GM19372 (cell line): ENCODE data around the gene LARP4.
"Not testable (repeated sequence)": the region's sequence is repeated elsewhere in the genome, so short reads cannot be mapped to it uniquely, and the experiment has no call there.

ENCODE experiments used
- ATAC-seq: cut with Tn5 transposase; IDR thresholded peaks from one replicate; pipeline ENCODE4 v1.9.1; 2021; ENCODE audit warnings: mild to moderate bottlenecking, low read depth, moderate library complexity; ENCODE audit not compliant: unreplicated experiment

The LARP4 gene

GRCh38 chr12:50467439-50467838, 66.8 kb downstream of the LARP4 start:
- no peak for ATAC-seq

GRCh38 chr12:50477241-50477832, 76.7 kb downstream of the LARP4 start:
- no peak for ATAC-seq

GRCh38 chr12:50482571-50482970, 81.9 kb downstream of the LARP4 start:
- no peak for ATAC-seq

- ATAC-seq = no peak
Measured at GRCh38 chr12:50483488-50483887, 82.8 kb downstream of the LARP4 start.

GRCh38 chr12:50488801-50489200, 88.1 kb downstream of the LARP4 start:
- no peak for ATAC-seq

- ATAC-seq = not testable (repeated sequence)
Measured at GRCh38 chr12:50498119-50498518, 97.4 kb downstream of the LARP4 start.

- ATAC-seq = peak; percentile 83
Measured at GRCh38 chr12:50504798-50505674, 104.4 kb downstream of the LARP4 start, which contains the start of gene DIP2B. Gene DIP2B (plus strand): TSS chr12:50504985. CDS start chr12:50505141, 156 bp downstream.

GRCh38 chr12:50505675-50506530, 105.2 kb downstream of the LARP4 start:
- no peak for ATAC-seq

- ATAC-seq = no peak
Measured at GRCh38 chr12:50506753-50507473, 106.2 kb downstream of the LARP4 start.

- ATAC-seq = no peak
Measured at GRCh38 chr12:50507474-50507838, 106.8 kb downstream of the LARP4 start.

GRCh38 chr12:50507930-50508329, 107.2 kb downstream of the LARP4 start:
- no peak for ATAC-seq

- ATAC-seq = no peak
Measured at GRCh38 chr12:50508414-50508813, 107.7 kb downstream of the LARP4 start.

- no peak for ATAC-seq
Measured at GRCh38 chr12:50508970-50509663, 108.4 kb downstream of the LARP4 start.

GRCh38 chr12:50514526-50515276, 114.0 kb downstream of the LARP4 start:
- ATAC-seq = no peak

GRCh38 chr12:50515587-50515986, 114.9 kb downstream of the LARP4 start:
- no peak for ATAC-seq

GRCh38 chr12:50517421-50518048, 116.8 kb downstream of the LARP4 start:
- peak; percentile 66 for ATAC-seq

GRCh38 chr12:50518090-50518489, 117.4 kb downstream of the LARP4 start:
- ATAC-seq = no peak

- no peak for ATAC-seq
Measured at GRCh38 chr12:50519353-50519752, 118.7 kb downstream of the LARP4 start.
